Skin of body (tissue), 2 donors: ENCODE results near the gene NTSR2. TPM values are rescaled to one million over a fixed set of nuclear protein-coding genes. Genes with fewer than 3 reads are reported as not detected.
"Not testable (repeated sequence)": the region's sequence is repeated elsewhere in the genome, so short reads cannot be mapped to it uniquely, and the experiment has no call there.

Experiments used
- DNase-seq: peaks from one replicate; lab custom pipeline; 2025; lab: John Stamatoyannopoulos, UW
- total RNA-seq: library from RNA; depleted of rRNA; stranded (reverse); fragments of >200 nt; gene quantifications from one replicate; pipeline ENCODE4 v1.2.3, GENCODE V29; 2014

Gene NTSR2
- total RNA-seq, 1 donor from 2014 or later, result 0.10 TPM

- DNase-seq, result no peak
Observed at GRCh38 chr2:11679486-11680181, 9.6 kb upstream of the NTSR2 start.

- no peak for DNase-seq
Observed at GRCh38 chr2:11679016-11679415, 9.0 kb upstream of the NTSR2 start.

- DNase-seq, result no peak
Observed at GRCh38 chr2:11678306-11678960, 8.4 kb upstream of the NTSR2 start.

- no peak for DNase-seq
Observed at GRCh38 chr2:11677136-11678055, 7.4 kb upstream of the NTSR2 start.

- DNase-seq, result no peak
Observed at GRCh38 chr2:11676640-11677039, 6.6 kb upstream of the NTSR2 start.

GRCh38 chr2:11675423-11676112 lies 5.6 kb upstream of the NTSR2 start:
- no peak for DNase-seq

- no peak for DNase-seq
Observed at GRCh38 chr2:11674983-11675382, 5.0 kb upstream of the NTSR2 start.

GRCh38 chr2:11672407-11672806 lies 2.4 kb upstream of the NTSR2 start:
- no peak for DNase-seq

GRCh38 chr2:11667866-11668637 lies 1.9 kb downstream of the NTSR2 start:
- no peak for DNase-seq

- no peak for DNase-seq
Observed at GRCh38 chr2:11667194-11667593, 2.8 kb downstream of the NTSR2 start.

- no peak for DNase-seq
Observed at GRCh38 chr2:11665510-11666362, 4.3 kb downstream of the NTSR2 start.

GRCh38 chr2:11665028-11665427 lies 5.0 kb downstream of the NTSR2 start:
- DNase-seq, result no peak

- DNase-seq, result no peak
Observed at GRCh38 chr2:11663427-11663826, 6.6 kb downstream of the NTSR2 start.

GRCh38 chr2:11662882-11663281 lies 7.1 kb downstream of the NTSR2 start:
- DNase-seq, result no peak

- no peak for DNase-seq
Observed at GRCh38 chr2:11661891-11662435, 8.0 kb downstream of the NTSR2 start.

GRCh38 chr2:11660396-11660795 lies 9.6 kb downstream of the NTSR2 start:
- DNase-seq, result not testable (repeated sequence)

- no peak for DNase-seq
Observed at GRCh38 chr2:11659851-11660250, 10.1 kb downstream of the NTSR2 start.

- no peak for DNase-seq
Observed at GRCh38 chr2:11659115-11659475, 10.9 kb downstream of the NTSR2 start.
